Activated CD4-positive, alpha-beta memory T cell treated with anti-CD3 and anti-CD28 coated beads, Interleukin-2, amount 10 ng/mL, durations not matched to agents 7 days and 5 days (primary cell): ENCODE results near the gene NDST1. TPM values are rescaled to one million over a fixed set of nuclear protein-coding genes. Genes with fewer than 3 reads are reported as not detected.

ENCODE experiments used
- CTCF ChIA-PET: fragments of 350-600 bp; sonication (Branson Sonifier 250); formaldehyde crosslinking; loops from one replicate; lab custom pipeline; 2021; ENCODE audit warnings: antibody characterized with exemption, inconsistent platforms; lab: Charles Lee
- POLR2A ChIA-PET: fragments of 350-600 bp; sonication (Branson Sonifier 250); formaldehyde crosslinking; loops from one replicate; lab custom pipeline; 2021; ENCODE audit warnings: antibody characterized with exemption; lab: Charles Lee
- DNase-seq: peaks from one replicate; pipeline ENCODE4 v3.0.0-alpha.2; 2020
- H3K27ac Mint-ChIP-seq: one replicate; pipeline ENCODE4 v1.8.0; 2021; ENCODE audit warnings: mild to moderate bottlenecking, mixed read lengths
- H3K27me3 Mint-ChIP-seq: one replicate; pipeline ENCODE4 v1.8.0; 2021; ENCODE audit warnings: mixed read lengths
- H3K36me3 Mint-ChIP-seq: one replicate; pipeline ENCODE4 v1.8.0; 2021; ENCODE audit warnings: low read depth, mixed read lengths
- H3K4me1 Mint-ChIP-seq: one replicate; pipeline ENCODE4 v1.8.0; 2021; ENCODE audit warnings: mixed read lengths
- H3K4me3 Mint-ChIP-seq: one replicate; pipeline ENCODE4 v1.8.0; 2021; ENCODE audit warnings: mild to moderate bottlenecking, mixed read lengths
- H3K9me3 Mint-ChIP-seq: one replicate; pipeline ENCODE4 v1.8.0; 2021; ENCODE audit warnings: mixed read lengths
- total RNA-seq, 2 experiments: library from RNA; stranded (reverse); gene quantifications; one replicate each; pipeline ENCODE4 v1.2.3, GENCODE V29; 2021

Gene NDST1
- total RNA-seq, 2 experiments from 2014 or later, result 0.13 to 0.18 TPM

- no peak for DNase-seq
- Mint-ChIP-seq H3K9me3 (no peaks in the 10 kb centered on the region), H3K36me3 (no peaks in the 10 kb centered on the region), H3K27me3 (no peaks in the 10 kb centered on the region), H3K4me1 (no peaks in the 10 kb centered on the region), H3K4me3 (no peak overlapping the region), H3K27ac (no peak overlapping the region)
- POLR2A ChIA-PET, result no interaction called here
- CTCF ChIA-PET, result interaction anchor here (1.4 kb wide), 1 partner anchor 66 kb away, joined by 3 read pairs; no protein-coding TSS in a partner anchor
Measured at GRCh38 chr5:150525163-150525562, 17.2 kb downstream of the NDST1 start.

GRCh38 chr5:150525781-150526180 lies 17.9 kb downstream of the NDST1 start:
- Mint-ChIP-seq H3K36me3 (no peaks in the 10 kb centered on the region), H3K4me3 (no peak overlapping the region), H3K27me3 (no peaks in the 10 kb centered on the region), H3K9me3 (no peaks in the 10 kb centered on the region), H3K27ac (no peak overlapping the region), H3K4me1 (no peaks in the 10 kb centered on the region)
- DNase-seq, result no peak
- CTCF ChIA-PET, result interaction anchor here (1.4 kb wide), 1 partner anchor 67 kb away, joined by 3 read pairs; no protein-coding TSS in a partner anchor
- POLR2A ChIA-PET, result no interaction called here

- no peaks in the 10 kb centered on the region for H3K27me3 Mint-ChIP-seq
- H3K4me1 Mint-ChIP-seq, result no peaks in the 10 kb centered on the region
- no peak overlapping the region for H3K4me3 Mint-ChIP-seq
- H3K36me3 Mint-ChIP-seq, result no peaks in the 10 kb centered on the region
- ChIA-PET POLR2A (no interaction called here), CTCF (no interaction called here)
- H3K9me3 Mint-ChIP-seq, result no peaks in the 10 kb centered on the region
- H3K27ac Mint-ChIP-seq, result no peak overlapping the region
- DNase-seq, result no peak
Measured at GRCh38 chr5:150527038-150527437, 19.1 kb downstream of the NDST1 start.

GRCh38 chr5:150527808-150528207 lies 19.9 kb downstream of the NDST1 start:
- POLR2A ChIA-PET, result no interaction called here

GRCh38 chr5:150528924-150529546 lies 21.1 kb downstream of the NDST1 start:
- Mint-ChIP-seq H3K27me3 (no peaks in the 10 kb centered on the region), H3K9me3 (no peaks in the 10 kb centered on the region), H3K27ac (no peak overlapping the region), H3K36me3 (no peaks in the 10 kb centered on the region), H3K4me3 (no peak overlapping the region), H3K4me1 (no peaks in the 10 kb centered on the region)
- DNase-seq, result no peak
- CTCF ChIA-PET, result no interaction called here
- POLR2A ChIA-PET, result no interaction called here

More at GRCh38 chr5:150527808-150528207, 19.9 kb downstream of the NDST1 start:
- no peak overlapping the region for H3K4me3 Mint-ChIP-seq
- no peak overlapping the region for H3K27ac Mint-ChIP-seq
- no peaks in the 10 kb centered on the region for H3K36me3 Mint-ChIP-seq
- DNase-seq, result no peak
- no peaks in the 10 kb centered on the region for H3K9me3 Mint-ChIP-seq
- H3K27me3 Mint-ChIP-seq, result no peaks in the 10 kb centered on the region
- CTCF ChIA-PET, result no interaction called here
- no peaks in the 10 kb centered on the region for H3K4me1 Mint-ChIP-seq

GRCh38 chr5:150529555-150529954 lies 21.6 kb downstream of the NDST1 start:
- no peak for DNase-seq
- no peaks in the 10 kb centered on the region for H3K9me3 Mint-ChIP-seq
- H3K27me3 Mint-ChIP-seq, result no peaks in the 10 kb centered on the region
- H3K4me3 Mint-ChIP-seq, result no peak overlapping the region
- no peak overlapping the region for H3K27ac Mint-ChIP-seq
- ChIA-PET CTCF (interaction anchor here (0.7 kb wide), 1 partner anchor 31 kb away, joined by 3 read pairs; no protein-coding TSS in a partner anchor), POLR2A (no interaction called here)
- H3K36me3 Mint-ChIP-seq, result no peaks in the 10 kb centered on the region
- H3K4me1 Mint-ChIP-seq, result no peaks in the 10 kb centered on the region

GRCh38 chr5:150530423-150530822 lies 22.5 kb downstream of the NDST1 start:
- no peak overlapping the region for H3K27ac Mint-ChIP-seq
- no peaks in the 10 kb centered on the region for H3K27me3 Mint-ChIP-seq
- DNase-seq, result no peak
- ChIA-PET CTCF (interaction anchor here (0.7 kb wide), 2 partner anchors 30 to 782 kb away, joined by 3 read pairs; no protein-coding TSS in a partner anchor), POLR2A (no interaction called here)
- no peaks in the 10 kb centered on the region for H3K4me1 Mint-ChIP-seq
- H3K36me3 Mint-ChIP-seq, result no peaks in the 10 kb centered on the region
- no peak overlapping the region for H3K4me3 Mint-ChIP-seq
- H3K9me3 Mint-ChIP-seq, result no peaks in the 10 kb centered on the region

GRCh38 chr5:150530951-150531588 lies 23.1 kb downstream of the NDST1 start:
- Mint-ChIP-seq H3K9me3 (no peaks in the 10 kb centered on the region), H3K27me3 (no peaks in the 10 kb centered on the region), H3K4me3 (no peak overlapping the region), H3K36me3 (no peaks in the 10 kb centered on the region), H3K4me1 (no peaks in the 10 kb centered on the region), H3K27ac (no peak overlapping the region)
- ChIA-PET CTCF (interaction anchor here (0.5 to 0.6 kb wide), 2 partner anchors 72 to 522 kb away, joined by 3 to 4 read pairs; no protein-coding TSS in a partner anchor), POLR2A (no interaction called here)
- DNase-seq, result no peak

GRCh38 chr5:150531686-150532085 lies 23.8 kb downstream of the NDST1 start:
- H3K4me3 Mint-ChIP-seq, result no peak overlapping the region
- H3K27ac Mint-ChIP-seq, result no peak overlapping the region
- no peaks in the 10 kb centered on the region for H3K36me3 Mint-ChIP-seq
- POLR2A ChIA-PET, result no interaction called here
- CTCF ChIA-PET, result no interaction called here
- H3K4me1 Mint-ChIP-seq, result no peaks in the 10 kb centered on the region
- no peak for DNase-seq
- no peaks in the 10 kb centered on the region for H3K27me3 Mint-ChIP-seq
- H3K9me3 Mint-ChIP-seq, result no peaks in the 10 kb centered on the region

- ChIA-PET POLR2A (no interaction called here), CTCF (no interaction called here)
- Mint-ChIP-seq H3K4me1 (no peaks in the 10 kb centered on the region), H3K9me3 (no peaks in the 10 kb centered on the region), H3K27me3 (no peaks in the 10 kb centered on the region), H3K36me3 (no peaks in the 10 kb centered on the region), H3K4me3 (no peak overlapping the region), H3K27ac (no peak overlapping the region)
- no peak for DNase-seq
Measured at GRCh38 chr5:150532151-150532550, 24.2 kb downstream of the NDST1 start.

- no peaks in the 10 kb centered on the region for H3K9me3 Mint-ChIP-seq
- H3K4me1 Mint-ChIP-seq, result no peaks in the 10 kb centered on the region
- no peak overlapping the region for H3K27ac Mint-ChIP-seq
- DNase-seq, result no peak
- ChIA-PET POLR2A (no interaction called here), CTCF (interaction anchor here (1.3 kb wide), 1 partner anchor 12 kb away, joined by 5 read pairs; no protein-coding TSS in a partner anchor)
- no peaks in the 10 kb centered on the region for H3K27me3 Mint-ChIP-seq
- no peak overlapping the region for H3K4me3 Mint-ChIP-seq
- H3K36me3 Mint-ChIP-seq, result no peaks in the 10 kb centered on the region
Measured at GRCh38 chr5:150532996-150533395, 25.1 kb downstream of the NDST1 start.

- Mint-ChIP-seq H3K9me3 (no peaks in the 10 kb centered on the region), H3K36me3 (no peaks in the 10 kb centered on the region), H3K27me3 (no peaks in the 10 kb centered on the region), H3K27ac (no peak overlapping the region), H3K4me3 (no peak overlapping the region), H3K4me1 (no peaks in the 10 kb centered on the region)
- DNase-seq, result no peak
- ChIA-PET POLR2A (no interaction called here), CTCF (interaction anchor here (0.6 kb wide), 1 partner anchor 76 kb away, joined by 3 read pairs; no protein-coding TSS in a partner anchor)
Measured at GRCh38 chr5:150534811-150535210, 26.9 kb downstream of the NDST1 start.

GRCh38 chr5:150535611-150536010 lies 27.7 kb downstream of the NDST1 start:
- no peaks in the 10 kb centered on the region for H3K27me3 Mint-ChIP-seq
- H3K36me3 Mint-ChIP-seq, result no peaks in the 10 kb centered on the region
- ChIA-PET CTCF (no interaction called here), POLR2A (no interaction called here)
- H3K9me3 Mint-ChIP-seq, result no peaks in the 10 kb centered on the region
- no peaks in the 10 kb centered on the region for H3K4me1 Mint-ChIP-seq
- no peak overlapping the region for H3K27ac Mint-ChIP-seq
- no peak overlapping the region for H3K4me3 Mint-ChIP-seq
- DNase-seq, result no peak
